ENCODE data around the gene GALNT8.

GALNT8 gene

GRCh38 chr12:4813741-4814140 is 93.5 kb downstream of the GALNT8 start:
- Histone ChIP-seq H3K79me2 (ENCODE audit: insufficient read depth, low read length) (no peaks in the 10 kb centered on the region), H3F3A (ENCODE audit: insufficient read depth) (no peaks in the 10 kb centered on the region), H4K20me1 (ENCODE audit: low read depth, low read length) (no peaks in the 10 kb centered on the region), H3K4me3 (ENCODE audit: insufficient read depth, low read length, poor library complexity, severe bottlenecking) (no peak overlapping the region), H3K4me2 (ENCODE audit: low read depth, low read length, poor library complexity, severe bottlenecking) (no peak overlapping the region), H2AFZ (ENCODE audit: low read depth, low read length, severe bottlenecking) (no peak overlapping the region), H3K9me2 (replicated peaks; ENCODE audit: insufficient read depth, low read length) (no peaks in the 10 kb centered on the region), H3K27ac (ENCODE audit: low read depth, low read length) (no peak overlapping the region), H3K9me3 (ENCODE audit: insufficient read depth, low read length) (no peaks in the 10 kb centered on the region), H3K36me3 (ENCODE audit: low read length) (no peaks in the 10 kb centered on the region), H3K27me3 (ENCODE audit: low read length) (no peaks in the 10 kb centered on the region), H3K9ac (ENCODE audit: low read length) (no peak overlapping the region)
- no peak for TF ChIP-seq CTCF (IDR thresholded peaks at IDR 0.05; ENCODE audit: insufficient read depth, low read length, poor library complexity, severe bottlenecking)
- TF ChIP-seq EZH2phosphoT487 (conservative IDR thresholded peaks at IDR 0.05; ENCODE audit: low read length) = no peak

GRCh38 chr12:4814485-4814884 is 94.3 kb downstream of the GALNT8 start:
- Histone ChIP-seq H2AFZ (ENCODE audit: low read depth, low read length, severe bottlenecking) (no peak overlapping the region), H3K27ac (ENCODE audit: low read depth, low read length) (no peak overlapping the region), H3K27me3 (ENCODE audit: low read length) (no peaks in the 10 kb centered on the region), H3F3A (ENCODE audit: insufficient read depth) (no peaks in the 10 kb centered on the region), H3K9me3 (ENCODE audit: insufficient read depth, low read length) (no peaks in the 10 kb centered on the region), H3K4me2 (ENCODE audit: low read depth, low read length, poor library complexity, severe bottlenecking) (no peak overlapping the region), H3K4me3 (ENCODE audit: insufficient read depth, low read length, poor library complexity, severe bottlenecking) (no peak overlapping the region), H3K36me3 (ENCODE audit: low read length) (no peaks in the 10 kb centered on the region), H3K79me2 (ENCODE audit: insufficient read depth, low read length) (no peaks in the 10 kb centered on the region), H4K20me1 (ENCODE audit: low read depth, low read length) (no peaks in the 10 kb centered on the region), H3K9ac (ENCODE audit: low read length) (no peak overlapping the region), H3K9me2 (replicated peaks; ENCODE audit: insufficient read depth, low read length) (no peaks in the 10 kb centered on the region)
- TF ChIP-seq EZH2phosphoT487 (conservative IDR thresholded peaks at IDR 0.05; ENCODE audit: low read length) (no peak), CTCF (IDR thresholded peaks at IDR 0.05; ENCODE audit: insufficient read depth, low read length, poor library complexity, severe bottlenecking) (no peak)

GRCh38 chr12:4816744-4817525 is 96.7 kb downstream of the GALNT8 start:
- 0 out of 2 replicates have a peak, but pooled peaks cover 3% of the 10 kb centered on the region for H3F3A ChIP-seq (ENCODE audit: insufficient read depth)
- no peak overlapping the region for H3K27ac ChIP-seq (ENCODE audit: low read depth, low read length)
- H3K79me2 ChIP-seq (ENCODE audit: insufficient read depth, low read length) = no peaks in the 10 kb centered on the region
- H3K27me3 ChIP-seq (ENCODE audit: low read length) = no peaks in the 10 kb centered on the region
- no peak overlapping the region for H3K4me2 ChIP-seq (ENCODE audit: low read depth, low read length, poor library complexity, severe bottlenecking)
- H4K20me1 ChIP-seq (ENCODE audit: low read depth, low read length) = no peaks in the 10 kb centered on the region
- H2AFZ ChIP-seq (ENCODE audit: low read depth, low read length, severe bottlenecking) = no peak overlapping the region
- no peaks in the 10 kb centered on the region for H3K36me3 ChIP-seq (ENCODE audit: low read length)
- H3K9me2 ChIP-seq (replicated peaks; ENCODE audit: insufficient read depth, low read length) = no peaks in the 10 kb centered on the region
- no peak overlapping the region for H3K4me3 ChIP-seq (ENCODE audit: insufficient read depth, low read length, poor library complexity, severe bottlenecking)
- TF ChIP-seq EZH2phosphoT487 (conservative IDR thresholded peaks at IDR 0.05; ENCODE audit: low read length) (no peak), CTCF (IDR thresholded peaks at IDR 0.05; ENCODE audit: insufficient read depth, low read length, poor library complexity, severe bottlenecking) (no peak)
- no peaks in the 10 kb centered on the region for H3K9me3 ChIP-seq (ENCODE audit: insufficient read depth, low read length)
- no peak overlapping the region for H3K9ac ChIP-seq (ENCODE audit: low read length)

Measured in SU-DHL-6 (cell line).